PC-9 (cell line): ENCODE results near the gene ARHGAP28.

Source experiments
- CTCF ChIP-seq: fragments of 200-600 bp; sonication (generic); conservative IDR thresholded peaks from 2 replicates; pipeline ENCODE4 v1.6.1; 2017; ENCODE audit warnings: mixed run types, antibody characterized with exemption, mild to moderate bottlenecking, moderate library complexity
- EZH2 ChIP-seq: fragments of 200-600 bp; sonication (generic); IDR thresholded peaks from 2 replicates; pipeline ENCODE4 v1.8.0; 2017; ENCODE audit warnings: antibody characterized with exemption, low read depth

DNA sequence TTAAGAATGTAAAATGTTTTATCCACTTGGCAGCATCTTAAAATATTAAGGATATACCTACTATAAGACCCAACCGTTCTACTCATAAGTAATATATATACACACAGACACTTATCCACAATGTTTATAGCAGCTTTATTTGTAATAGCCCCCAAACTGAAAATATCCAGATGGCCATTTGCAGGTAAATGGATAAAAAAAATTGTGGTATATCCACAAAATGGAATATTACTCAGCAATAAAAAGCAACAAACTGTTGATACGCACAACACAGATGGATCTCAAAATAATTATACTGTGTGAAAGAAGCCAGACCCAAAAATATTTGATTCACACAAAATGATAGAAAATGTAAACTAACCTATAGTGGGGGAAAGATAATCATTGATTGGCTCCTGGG lies 122.0 kb downstream of the ARHGAP28 start:
- no peak for TF ChIP-seq CTCF
- no peak for TF ChIP-seq EZH2
